Measurements from ENCODE around the gene FAM72B.
"Not testable (repeated sequence)": the region's sequence is repeated elsewhere in the genome, so short reads cannot be mapped to it uniquely, and the experiment has no call there.

The FAM72B gene

DNA sequence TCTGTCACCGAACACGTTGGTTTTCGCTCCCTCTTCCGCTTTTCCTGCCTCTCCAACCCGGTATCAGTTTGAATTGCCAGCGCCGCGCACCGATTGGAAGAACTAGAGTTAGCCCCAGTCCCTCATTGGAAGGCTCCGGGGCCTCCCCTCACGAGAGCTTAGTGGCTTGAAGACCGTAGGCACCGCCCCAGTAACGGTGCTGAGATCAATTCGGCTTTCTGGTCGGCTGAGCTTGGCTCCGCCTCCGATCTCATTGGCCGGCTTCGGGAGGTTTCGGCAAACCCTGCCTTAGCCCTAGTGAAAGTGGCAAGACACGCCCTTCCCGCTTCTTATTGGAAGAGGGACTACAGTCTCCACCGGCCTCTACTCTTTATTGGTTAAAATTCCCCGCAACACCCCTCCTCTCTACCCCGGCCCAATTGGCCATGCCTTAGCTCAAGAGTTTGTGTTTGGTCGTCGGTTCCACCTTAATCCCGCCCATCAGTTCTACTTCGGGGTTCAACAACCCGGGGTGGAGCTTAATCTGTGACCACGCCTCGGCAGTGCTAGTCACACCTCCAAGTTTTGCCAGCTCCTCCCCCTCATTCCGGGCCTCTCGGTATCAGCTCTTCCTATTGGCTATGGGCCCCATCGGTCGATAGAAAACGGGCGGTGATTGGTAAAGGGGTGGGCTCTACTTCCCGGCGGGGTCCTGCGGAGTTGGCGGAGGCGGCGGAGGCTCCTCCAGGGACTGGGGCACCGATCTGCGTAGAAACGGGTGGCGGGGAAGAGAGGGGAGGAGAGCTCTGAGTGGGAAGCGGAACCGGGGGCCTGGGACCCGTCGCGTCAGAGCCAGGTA is at the start of gene FAM72B, which contains the start of gene SRGAP2C:
TSS of gene FAM72B (minus strand) at position 51 of the 838 bp plus-strand sequence. CDS start 851 bp downstream, outside the sequence.
TSS of gene SRGAP2C (plus strand) at position 686 of the 838 bp plus-strand sequence. CDS start 2,472 bp downstream, outside the sequence.
- peak within 1 kb of the TSS; percentile 40 to 52 for H3K4me3 ChIP-seq (replicated peaks in 1 of 2; ENCODE audit: low read depth in 2 of 2, low read length in 2 of 2)
- DNase-seq (ENCODE audit: low read depth in 2 of 2), result peak; percentile 99 to 100

DNA sequence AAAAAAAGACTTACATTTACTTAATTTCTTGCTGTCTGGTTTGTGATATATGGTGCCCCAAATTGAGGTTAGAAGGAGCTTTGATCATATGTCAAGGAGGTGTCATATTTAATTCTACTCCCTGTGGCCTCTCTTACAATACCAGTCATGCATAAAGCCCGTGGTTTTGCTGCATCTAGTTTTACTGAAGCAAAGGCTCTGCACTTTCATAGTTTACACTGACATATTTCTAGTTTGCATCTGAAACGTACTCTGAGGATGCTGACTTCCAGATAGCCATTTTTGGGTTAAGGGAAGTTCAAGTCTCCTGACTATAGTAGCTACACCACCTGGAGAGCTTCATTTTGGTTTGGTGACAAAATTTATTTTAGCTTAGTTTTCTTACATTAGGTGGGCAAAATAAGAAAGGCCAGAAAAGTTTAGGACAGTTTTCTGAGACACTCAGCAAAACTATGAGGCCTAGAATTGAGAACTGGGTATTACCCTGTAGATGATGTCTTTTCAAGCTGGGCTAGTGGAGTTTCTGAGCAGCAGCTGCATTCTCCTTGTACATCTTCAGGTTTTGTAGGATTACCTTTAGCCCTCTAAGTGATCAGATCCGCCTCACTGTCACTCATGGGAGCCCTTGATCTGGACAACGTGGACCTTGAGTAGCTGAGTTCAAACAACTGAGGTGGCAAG is 48.4 kb upstream of the FAM72B start:
- H3K4me3 ChIP-seq (replicated peaks in 1 of 2; ENCODE audit: low read depth in 2 of 2, low read length in 2 of 2); DNase-seq (ENCODE audit: low read depth in 2 of 2): not testable (repeated sequence)

DNA sequence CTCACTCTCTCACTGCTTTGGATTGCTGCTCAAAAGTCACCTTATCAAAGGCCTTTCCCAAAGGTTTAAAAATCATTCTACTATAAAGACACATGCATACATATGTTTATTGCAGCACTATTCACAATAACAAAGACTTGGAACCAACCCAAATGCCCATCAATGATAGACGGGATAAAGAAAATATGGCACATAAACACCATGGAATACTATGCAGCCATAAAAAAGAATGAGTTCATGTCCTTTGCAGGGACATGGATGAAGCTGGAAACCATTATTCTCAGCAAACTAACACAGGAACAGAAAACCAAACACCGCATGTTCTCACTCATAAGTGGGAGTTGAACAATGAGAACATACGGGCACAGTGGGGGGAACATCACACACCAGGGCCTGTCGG is 46.5 kb upstream of the FAM72B start:
- DNase-seq (ENCODE audit: low read depth in 2 of 2); H3K4me3 ChIP-seq (replicated peaks in 1 of 2; ENCODE audit: low read depth in 2 of 2, low read length in 2 of 2): not testable (repeated sequence)

DNA sequence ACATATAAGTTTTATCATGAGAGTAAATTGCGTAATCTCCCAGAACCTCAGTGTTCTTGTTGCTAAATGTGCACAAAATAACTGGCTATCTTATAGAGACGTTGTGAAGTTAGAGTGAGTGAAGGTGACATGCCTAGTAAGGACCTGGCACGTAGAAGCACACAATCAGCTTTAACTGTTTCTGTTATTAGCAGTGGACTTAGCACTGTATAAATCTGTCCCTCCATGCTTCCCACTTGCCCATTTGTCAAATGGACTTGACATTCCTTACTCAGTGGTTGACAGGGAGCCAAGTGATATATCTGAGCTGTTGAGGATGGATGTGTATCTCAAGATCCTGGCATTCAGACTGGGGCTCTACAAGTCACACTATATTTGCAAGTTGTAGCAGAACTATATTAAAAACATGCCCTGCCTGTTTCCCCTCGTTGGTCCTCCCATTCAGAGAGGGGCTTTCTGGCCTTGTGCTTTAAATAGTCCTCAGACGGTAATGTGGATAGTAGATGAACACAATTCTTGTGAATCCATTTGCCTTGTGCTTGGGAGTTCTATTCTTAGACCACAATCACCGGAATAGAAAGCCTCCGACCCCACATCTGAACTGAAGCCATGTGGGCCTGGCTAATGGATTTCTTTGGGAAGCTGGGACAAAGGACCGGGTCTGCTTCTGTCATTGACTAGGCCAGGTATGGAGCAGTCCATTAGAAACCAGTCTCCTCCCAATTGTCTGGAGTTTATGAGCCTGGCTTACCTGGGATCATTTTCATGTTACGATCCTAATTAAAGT is 43.6 kb upstream of the FAM72B start:
- not testable (repeated sequence) for DNase-seq (ENCODE audit: low read depth in 2 of 2); H3K4me3 ChIP-seq (replicated peaks in 1 of 2; ENCODE audit: low read depth in 2 of 2, low read length in 2 of 2)

DNA sequence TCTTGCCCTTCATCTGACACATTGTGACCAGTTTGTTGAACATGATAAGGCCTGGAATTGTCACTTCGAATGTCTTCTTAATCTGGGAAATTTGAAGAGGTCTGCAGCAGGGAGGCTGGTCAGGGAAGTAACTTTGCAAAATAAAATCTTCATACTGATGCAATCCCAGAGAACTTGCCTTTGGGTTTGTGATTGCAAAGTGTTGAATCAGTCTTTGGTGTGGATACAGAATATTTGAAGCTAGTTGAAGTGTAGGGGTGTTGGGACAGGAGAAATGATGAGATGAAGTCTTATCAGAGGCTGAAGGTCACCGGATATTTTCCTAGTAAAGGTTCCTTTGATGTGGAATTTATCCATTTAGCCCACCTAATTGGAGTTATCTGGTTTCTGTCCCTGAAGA is 42.8 kb upstream of the FAM72B start:
- DNase-seq (ENCODE audit: low read depth in 2 of 2); H3K4me3 ChIP-seq (replicated peaks in 1 of 2; ENCODE audit: low read depth in 2 of 2, low read length in 2 of 2): not testable (repeated sequence)

DNA sequence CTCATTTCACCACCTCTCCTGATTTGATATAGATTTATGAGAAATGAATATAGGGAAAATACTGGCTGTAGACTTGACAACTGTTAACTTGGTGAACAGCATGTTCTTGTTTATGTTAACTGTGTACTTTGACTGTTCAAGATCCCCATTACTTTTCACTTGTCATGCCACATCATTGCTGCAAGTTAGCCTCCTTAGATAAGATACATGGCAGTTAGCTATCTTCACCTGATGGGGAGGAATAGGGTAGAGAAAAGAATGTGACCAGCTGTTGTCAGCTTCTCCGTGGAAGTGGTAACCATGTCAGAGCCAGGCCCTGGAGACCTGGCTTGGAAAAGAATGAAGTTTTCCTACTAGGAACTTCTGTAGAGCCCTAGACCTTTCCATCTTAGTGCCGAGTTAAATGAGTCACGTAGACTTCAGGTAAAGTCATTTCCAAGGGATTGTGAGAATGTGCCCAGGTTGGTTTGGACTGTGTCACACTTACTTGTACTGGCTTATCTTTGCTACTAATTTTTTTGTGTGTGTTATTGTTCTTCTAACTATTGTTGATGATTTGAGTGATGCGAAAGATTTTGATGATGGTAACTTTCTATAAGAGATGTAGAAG is 42.3 kb upstream of the FAM72B start:
- not testable (repeated sequence) for H3K4me3 ChIP-seq (replicated peaks in 1 of 2; ENCODE audit: low read depth in 2 of 2, low read length in 2 of 2); DNase-seq (ENCODE audit: low read depth in 2 of 2)

DNA sequence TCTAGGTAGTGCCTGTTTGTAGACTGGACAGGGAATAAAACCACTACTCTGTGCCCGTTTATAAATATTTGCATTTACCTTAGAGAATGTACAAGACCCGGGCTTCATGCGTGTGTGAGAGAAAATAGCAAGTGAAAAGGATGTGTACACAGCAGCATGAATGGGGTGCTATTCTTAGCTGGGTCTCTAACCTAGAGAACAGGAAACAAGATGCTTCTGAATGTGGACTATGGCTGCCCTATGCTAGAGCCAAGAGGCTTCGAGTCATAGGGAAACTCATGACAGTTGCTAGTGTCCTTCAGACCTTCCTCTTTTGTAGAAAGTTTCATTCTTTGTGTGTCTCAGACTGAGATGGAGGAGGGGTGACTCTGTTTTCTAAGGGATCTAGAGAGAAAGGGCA is 40.6 kb upstream of the FAM72B start:
- not testable (repeated sequence) for H3K4me3 ChIP-seq (replicated peaks in 1 of 2; ENCODE audit: low read depth in 2 of 2, low read length in 2 of 2); DNase-seq (ENCODE audit: low read depth in 2 of 2)

DNA sequence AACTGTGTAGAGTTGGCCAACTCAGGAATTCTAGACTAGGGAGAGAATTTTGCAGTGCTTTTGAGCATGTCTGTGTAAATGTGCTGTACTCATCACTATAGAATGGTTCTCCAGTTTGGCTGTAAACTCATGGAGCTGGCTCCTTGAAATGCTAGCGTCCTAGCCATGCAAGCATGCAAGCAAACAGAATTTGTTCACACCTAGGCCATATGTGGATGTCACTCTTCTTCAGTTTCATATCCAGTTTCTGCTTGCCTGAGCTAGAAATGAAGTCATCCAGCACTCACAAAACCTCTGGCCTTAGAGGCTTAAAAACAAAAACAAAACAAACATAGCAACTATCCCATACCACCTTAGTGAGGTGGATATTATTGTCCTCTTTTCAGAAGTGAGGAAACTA is 37.6 kb upstream of the FAM72B start:
- H3K4me3 ChIP-seq (replicated peaks in 1 of 2; ENCODE audit: low read depth in 2 of 2, low read length in 2 of 2); DNase-seq (ENCODE audit: low read depth in 2 of 2): not testable (repeated sequence)

DNA sequence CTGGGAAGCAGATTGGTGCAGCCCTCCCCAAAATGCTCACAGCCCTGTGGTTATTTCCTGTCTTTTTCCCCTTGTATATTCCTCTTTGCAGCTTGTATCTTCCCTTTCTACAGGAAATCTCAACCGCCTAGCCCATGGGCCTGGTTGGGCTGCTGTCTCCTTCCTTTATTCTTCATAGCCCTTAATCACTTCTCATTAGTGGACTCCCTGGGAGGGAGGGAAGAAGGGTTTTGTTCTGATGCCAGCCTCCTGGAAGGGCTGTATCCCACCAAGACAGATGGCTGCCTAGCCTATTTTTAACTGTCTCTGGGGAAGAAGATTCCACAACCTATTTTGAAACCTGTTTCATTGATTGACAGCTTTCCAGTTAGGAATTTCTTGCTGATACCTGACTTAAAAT is 32.5 kb upstream of the FAM72B start:
- not testable (repeated sequence) for H3K4me3 ChIP-seq (replicated peaks in 1 of 2; ENCODE audit: low read depth in 2 of 2, low read length in 2 of 2)

DNA sequence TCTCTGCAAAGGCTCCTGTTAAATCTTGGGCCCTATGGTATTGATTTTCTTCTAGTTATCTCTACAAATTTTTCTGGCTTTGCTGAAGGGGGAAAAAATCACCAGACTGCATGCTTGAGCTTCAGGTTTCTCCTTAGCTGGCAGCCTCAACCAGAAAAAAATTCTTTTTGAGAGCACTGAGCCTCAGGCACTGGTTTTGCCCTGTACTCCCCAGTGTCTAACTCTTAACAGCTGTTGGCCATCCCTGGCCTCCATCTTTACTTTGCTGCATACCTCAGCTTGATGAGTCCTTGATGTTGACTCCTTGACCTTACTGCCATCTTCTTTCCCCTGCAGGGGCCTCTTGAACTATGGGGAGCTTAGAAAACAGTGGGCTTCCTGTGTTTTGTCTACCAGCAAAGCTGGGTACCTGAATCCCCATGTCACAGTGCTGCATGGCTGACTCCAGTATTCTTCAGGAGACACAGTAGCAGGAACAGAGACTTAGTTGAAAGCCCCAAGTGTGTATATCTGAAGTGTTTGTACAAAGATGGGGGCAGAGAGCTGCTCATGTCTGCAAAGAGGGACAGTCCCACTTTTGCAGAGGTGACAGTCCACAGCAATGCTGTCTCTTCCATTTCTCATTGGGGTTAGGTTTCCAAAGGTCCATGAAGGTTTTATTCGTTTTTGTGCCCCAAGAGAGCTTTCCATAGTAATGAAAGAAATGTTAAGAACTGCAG is 31.7 kb upstream of the FAM72B start:
- H3K4me3 ChIP-seq (replicated peaks in 1 of 2; ENCODE audit: low read depth in 2 of 2, low read length in 2 of 2); DNase-seq (ENCODE audit: low read depth in 2 of 2): not testable (repeated sequence)

More for the DNA sequence above, 32.5 kb upstream of the FAM72B start:
- DNase-seq (ENCODE audit: low read depth in 2 of 2), result not testable (repeated sequence)

DNA sequence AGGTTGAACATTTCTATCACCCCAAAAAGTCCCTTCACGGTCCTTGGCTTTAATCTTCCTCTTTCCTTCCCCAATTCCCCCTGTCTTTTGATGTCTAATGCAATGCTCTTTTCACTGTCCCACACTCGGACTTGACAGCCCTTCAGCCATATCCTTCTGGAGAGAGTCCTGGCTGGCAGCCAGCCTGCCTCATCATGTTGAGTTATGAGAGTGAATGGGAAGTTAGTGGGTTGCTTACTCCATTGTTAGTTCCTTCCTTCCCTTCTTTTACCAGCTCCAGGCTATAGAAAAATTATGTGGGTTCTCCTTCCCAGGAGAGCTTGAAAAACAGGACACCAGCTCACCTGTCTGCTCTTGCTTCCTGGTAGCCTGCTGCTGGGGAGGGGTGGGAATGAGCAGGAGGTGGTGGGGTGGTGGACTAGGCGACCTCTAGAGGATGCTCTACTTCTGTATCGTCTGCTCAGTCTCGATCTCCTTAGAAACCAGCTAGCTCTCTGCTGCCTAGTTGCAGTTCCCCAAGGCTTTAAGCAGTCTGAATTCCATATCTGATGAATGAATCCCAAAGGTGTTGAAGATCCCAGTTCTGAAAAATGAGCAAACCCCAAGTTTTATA is 30.5 kb upstream of the FAM72B start:
- not testable (repeated sequence) for H3K4me3 ChIP-seq (replicated peaks in 1 of 2; ENCODE audit: low read depth in 2 of 2, low read length in 2 of 2); DNase-seq (ENCODE audit: low read depth in 2 of 2)

DNA sequence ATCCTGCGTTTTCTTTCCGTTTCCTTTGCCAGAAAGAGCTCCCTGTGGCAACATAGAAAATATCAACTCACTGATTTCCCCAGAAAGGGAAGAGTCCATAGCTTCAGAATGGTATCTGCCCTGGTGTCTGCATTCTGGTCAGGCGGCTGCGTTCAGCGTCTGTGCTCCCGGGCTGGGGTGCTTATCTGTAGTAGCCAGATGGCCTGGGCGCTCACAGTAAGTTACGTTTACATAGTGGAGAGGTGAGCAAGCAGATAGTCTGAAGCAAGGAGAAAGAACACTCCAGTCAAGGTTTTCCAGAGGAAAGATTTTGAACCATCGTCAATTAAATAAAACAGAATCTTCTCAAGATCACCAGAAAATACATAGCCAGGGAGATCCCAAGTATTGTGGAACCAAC is 29.4 kb upstream of the FAM72B start:
- DNase-seq (ENCODE audit: low read depth in 2 of 2); H3K4me3 ChIP-seq (replicated peaks in 1 of 2; ENCODE audit: low read depth in 2 of 2, low read length in 2 of 2): not testable (repeated sequence)

DNA sequence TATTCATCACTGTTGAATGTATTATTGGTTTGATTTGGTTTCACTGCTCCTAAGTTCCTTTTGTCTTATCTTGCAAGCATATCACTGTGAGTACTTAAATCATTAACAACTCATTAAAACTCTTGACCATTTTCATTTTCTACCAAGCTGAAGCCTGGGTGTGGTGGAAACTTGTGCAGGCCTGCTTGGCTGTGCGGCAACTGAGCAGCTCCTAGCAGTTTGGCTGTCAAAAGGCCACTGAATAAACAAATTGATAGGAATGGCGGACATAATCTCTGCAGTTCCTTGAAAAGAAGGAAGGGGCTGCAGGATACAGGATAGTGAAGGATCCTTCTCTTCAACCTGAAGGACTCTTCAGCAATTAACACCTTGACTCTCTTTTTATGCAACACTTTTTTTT is 26.6 kb upstream of the FAM72B start:
- not testable (repeated sequence) for DNase-seq (ENCODE audit: low read depth in 2 of 2); H3K4me3 ChIP-seq (replicated peaks in 1 of 2; ENCODE audit: low read depth in 2 of 2, low read length in 2 of 2)

DNA sequence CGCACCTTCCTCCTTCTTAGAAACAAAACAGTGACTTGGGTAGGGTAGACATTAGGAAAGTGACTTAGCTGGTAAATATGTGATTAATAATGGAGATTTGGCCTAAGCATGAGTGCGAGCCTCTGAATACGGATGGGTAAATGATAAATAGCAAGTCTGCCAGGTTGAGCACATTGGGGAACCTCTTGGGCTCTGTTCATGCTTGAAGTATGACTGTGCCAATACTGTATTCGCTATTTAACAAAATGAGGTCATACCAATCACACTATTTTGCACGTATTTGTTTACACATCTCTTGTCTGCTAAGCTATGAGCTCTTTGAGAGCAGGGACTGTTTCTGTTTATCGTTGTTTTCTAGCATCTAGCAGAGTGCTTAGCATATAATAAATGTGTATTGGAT is 24.2 kb upstream of the FAM72B start:
- DNase-seq (ENCODE audit: low read depth in 2 of 2); H3K4me3 ChIP-seq (replicated peaks in 1 of 2; ENCODE audit: low read depth in 2 of 2, low read length in 2 of 2): not testable (repeated sequence)

DNA sequence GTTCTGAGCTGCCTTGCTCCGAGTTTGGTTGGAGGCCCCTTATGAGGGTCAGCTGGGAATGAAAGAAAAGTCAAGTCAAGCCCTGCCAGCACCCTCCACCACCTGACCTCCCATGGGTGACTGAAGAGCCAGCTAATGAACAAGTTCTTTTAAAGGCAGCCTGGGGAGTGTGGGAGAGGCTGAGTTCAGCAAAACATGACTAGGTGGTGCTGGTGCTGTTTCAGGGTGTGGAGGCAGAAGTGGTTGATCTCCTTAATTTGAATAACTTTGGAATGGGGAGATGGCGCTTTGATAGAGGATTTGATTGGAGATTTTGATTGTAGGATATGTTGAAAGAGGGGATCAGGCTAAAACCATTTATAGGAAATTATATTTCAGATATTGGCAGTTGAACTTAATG is 23.2 kb upstream of the FAM72B start:
- H3K4me3 ChIP-seq (replicated peaks in 1 of 2; ENCODE audit: low read depth in 2 of 2, low read length in 2 of 2); DNase-seq (ENCODE audit: low read depth in 2 of 2): not testable (repeated sequence)

DNA sequence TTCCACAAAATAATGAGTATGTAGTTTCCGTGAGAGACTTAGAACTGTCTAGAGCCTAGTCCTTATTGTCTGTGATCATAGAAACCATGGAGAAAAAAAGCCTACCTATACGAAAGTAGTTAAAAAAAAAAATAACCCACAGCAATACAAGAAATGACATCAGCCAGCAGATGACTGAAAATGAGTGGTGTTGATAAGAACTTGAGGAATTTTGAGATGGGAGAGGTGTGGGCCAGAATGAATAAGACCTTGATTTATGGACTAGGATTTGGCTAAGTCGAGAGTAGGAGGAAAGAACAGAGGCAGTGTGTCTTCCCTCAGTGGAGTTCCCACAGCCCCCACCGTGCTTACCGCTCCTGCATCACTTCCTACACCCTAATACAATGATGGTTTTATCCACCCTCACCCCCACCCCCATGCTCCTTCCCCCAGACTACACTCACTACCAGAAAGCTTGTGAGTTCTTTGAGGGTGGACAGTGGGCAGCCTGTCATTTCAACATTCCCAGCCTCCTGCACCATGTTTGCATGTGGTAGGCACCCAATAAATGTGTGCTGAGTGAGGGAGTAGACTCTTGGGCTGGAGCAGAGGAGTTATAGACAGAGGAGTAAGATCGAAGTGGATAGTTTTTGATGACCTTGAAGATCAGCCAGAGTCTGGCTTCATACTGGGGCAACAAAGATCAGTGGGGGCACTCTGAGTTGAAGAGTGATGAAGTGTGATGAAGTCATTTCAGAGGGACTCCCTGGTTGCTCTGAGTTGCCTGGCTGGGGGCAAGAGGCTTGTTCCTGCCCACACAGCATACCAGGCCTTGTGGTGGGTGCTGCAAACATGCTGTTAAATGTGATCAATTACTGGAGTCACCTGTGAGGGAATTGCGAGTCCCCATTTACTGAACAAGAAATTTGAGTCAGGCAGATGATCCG is 21.9 kb upstream of the FAM72B start:
- H3K4me3 ChIP-seq (replicated peaks in 1 of 2; ENCODE audit: low read depth in 2 of 2, low read length in 2 of 2); DNase-seq (ENCODE audit: low read depth in 2 of 2): not testable (repeated sequence)
